SK-N-MC (cell line): ENCODE results near the gene ECM2.

Experiments
- EZH2 ChIP-seq: fragments of 200-600 bp; sonication (generic); IDR thresholded peaks from one replicate; pipeline ENCODE4 v1.6.1; 2017; ENCODE audit warnings: antibody characterized with exemption
- POLR2AphosphoS5 ChIP-seq: IDR thresholded peaks from 2 replicates; pipeline ENCODE4 v1.6.1; 2012; ENCODE audit warnings: mild to moderate bottlenecking, low read depth, low read length, borderline replicate concordance

DNA sequence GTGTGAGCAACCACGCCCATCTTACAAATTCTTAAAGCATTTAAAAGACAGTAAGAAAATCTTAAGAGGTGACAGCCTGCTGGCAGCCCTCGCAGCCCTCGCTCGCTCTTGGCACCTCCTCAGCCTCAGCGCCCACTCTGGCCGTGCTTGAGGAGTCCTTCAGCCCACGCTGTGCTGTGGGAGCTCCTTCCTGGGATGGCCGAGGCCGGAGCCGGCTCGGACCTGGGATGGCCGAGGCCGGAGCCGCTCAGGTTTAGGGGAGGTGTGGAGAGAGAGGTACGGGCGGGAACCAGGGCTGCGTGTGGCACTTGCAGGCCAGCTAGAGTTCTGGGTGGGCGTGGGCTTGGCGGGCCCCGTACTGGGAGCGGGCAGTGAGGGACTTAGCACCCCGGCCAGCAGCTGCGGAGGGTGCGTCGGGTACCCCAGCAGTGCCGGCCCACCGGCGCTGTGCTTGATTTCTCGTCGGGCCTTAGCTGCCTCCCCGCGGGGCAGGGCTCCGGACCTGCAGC is 9.3 kb upstream of the ECM2 start:
- TF ChIP-seq EZH2 (no peak), POLR2AphosphoS5 (no peak)
